DOHH2 (cell line): ENCODE data around the gene TMCC1.

Experiments used
- CTCF ChIP-seq: fragments of 200-600 bp; sonication (generic); IDR thresholded peaks from one replicate; pipeline ENCODE4 v1.5.1; 2014; ENCODE audit warnings: antibody characterized with exemption, mild to moderate bottlenecking, low read depth, low read length; ENCODE audit not compliant: poor library complexity, severe bottlenecking
- EZH2phosphoT487 ChIP-seq: fragments of 200-600 bp; sonication (generic); IDR thresholded peaks from 2 replicates; pipeline ENCODE4 v1.6.1; 2017; ENCODE audit warnings: borderline replicate concordance, mild to moderate bottlenecking, antibody characterized with exemption, low read length, moderate library complexity, mixed read lengths

- no peak for TF ChIP-seq CTCF
- TF ChIP-seq EZH2phosphoT487, result no peak
Observed at GRCh38 chr3:129633751-129634481, 259.6 kb downstream of the TMCC1 start.
